GM19023 (cell line): Measurements from ENCODE around the gene SEMA5A.

ENCODE experiments used
- ATAC-seq: cut with Tn5 transposase; IDR thresholded peaks from one replicate; pipeline ENCODE4 v1.9.1; 2021; ENCODE audit warnings: mild to moderate bottlenecking, moderate library complexity; ENCODE audit not compliant: unreplicated experiment

SEMA5A gene

GRCh38 chr5:9547122-9547947 lies 1.5 kb upstream of the SEMA5A start:
- no peak for ATAC-seq

GRCh38 chr5:9545136-9545991 lies 511 bp downstream of the SEMA5A start:
- ATAC-seq = peak; percentile 12

- peak; percentile 66 for ATAC-seq
Measured at GRCh38 chr5:9544502-9545135, 1.3 kb downstream of the SEMA5A start.

GRCh38 chr5:9544056-9544455 lies 1.8 kb downstream of the SEMA5A start:
- ATAC-seq = no peak

GRCh38 chr5:9543311-9543920 lies 2.5 kb downstream of the SEMA5A start:
- ATAC-seq = no peak

GRCh38 chr5:9540791-9541190 lies 5.1 kb downstream of the SEMA5A start:
- no peak for ATAC-seq

- no peak for ATAC-seq
Measured at GRCh38 chr5:9538504-9538903, 7.4 kb downstream of the SEMA5A start.

GRCh38 chr5:9537223-9538141 lies 8.4 kb downstream of the SEMA5A start:
- no peak for ATAC-seq

GRCh38 chr5:9536717-9537116 lies 9.2 kb downstream of the SEMA5A start:
- no peak for ATAC-seq

- ATAC-seq = no peak
Measured at GRCh38 chr5:9534881-9535517, 10.9 kb downstream of the SEMA5A start.

GRCh38 chr5:9533562-9534364 lies 12.1 kb downstream of the SEMA5A start:
- ATAC-seq = no peak

GRCh38 chr5:9533096-9533495 lies 12.8 kb downstream of the SEMA5A start:
- ATAC-seq = no peak

- ATAC-seq = no peak
Measured at GRCh38 chr5:9529513-9529912, 16.4 kb downstream of the SEMA5A start.

- peak; percentile 66 for ATAC-seq
Measured at GRCh38 chr5:9529041-9529480, 16.8 kb downstream of the SEMA5A start.

- ATAC-seq = no peak
Measured at GRCh38 chr5:9524941-9525340, 20.9 kb downstream of the SEMA5A start.

GRCh38 chr5:9523090-9523823 lies 22.6 kb downstream of the SEMA5A start:
- ATAC-seq = no peak

GRCh38 chr5:9519537-9519936 lies 26.3 kb downstream of the SEMA5A start:
- no peak for ATAC-seq

- ATAC-seq = no peak
Measured at GRCh38 chr5:9516591-9516990, 29.3 kb downstream of the SEMA5A start.
